ENCODE measurements around the gene TP53BP1.

The TP53BP1 gene

GRCh38 chr15:43520138-43520537, 27.2 kb upstream of the TP53BP1 start:
- no peak for DNase-seq (ENCODE audit: low read depth)

DNA sequence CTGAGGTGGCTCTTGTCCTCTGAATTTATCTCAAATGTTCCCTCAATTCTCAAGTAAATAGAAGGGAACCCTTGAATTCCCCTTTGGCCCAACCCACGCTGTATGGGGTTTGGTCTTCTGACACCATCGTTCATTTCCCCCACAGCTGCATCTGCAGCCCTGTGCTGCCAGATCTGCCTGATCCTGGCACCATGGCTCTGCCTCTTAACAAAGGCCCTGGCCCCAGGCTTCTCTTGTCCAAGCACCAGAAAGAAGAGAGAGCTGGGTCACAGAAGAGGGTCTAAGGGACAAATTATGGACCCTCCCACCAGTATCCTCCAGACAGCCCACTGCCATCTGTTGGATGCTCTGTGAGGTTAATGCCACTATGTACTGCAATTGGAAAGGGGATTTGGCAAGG, 26.2 kb upstream of the TP53BP1 start:
- no peak for DNase-seq (ENCODE audit: low read depth)

- DNase-seq (ENCODE audit: low read depth) = no peak
These were observed 25.3 kb upstream of the TP53BP1 start for GRCh38 chr15:43518197-43518761.

DNA sequence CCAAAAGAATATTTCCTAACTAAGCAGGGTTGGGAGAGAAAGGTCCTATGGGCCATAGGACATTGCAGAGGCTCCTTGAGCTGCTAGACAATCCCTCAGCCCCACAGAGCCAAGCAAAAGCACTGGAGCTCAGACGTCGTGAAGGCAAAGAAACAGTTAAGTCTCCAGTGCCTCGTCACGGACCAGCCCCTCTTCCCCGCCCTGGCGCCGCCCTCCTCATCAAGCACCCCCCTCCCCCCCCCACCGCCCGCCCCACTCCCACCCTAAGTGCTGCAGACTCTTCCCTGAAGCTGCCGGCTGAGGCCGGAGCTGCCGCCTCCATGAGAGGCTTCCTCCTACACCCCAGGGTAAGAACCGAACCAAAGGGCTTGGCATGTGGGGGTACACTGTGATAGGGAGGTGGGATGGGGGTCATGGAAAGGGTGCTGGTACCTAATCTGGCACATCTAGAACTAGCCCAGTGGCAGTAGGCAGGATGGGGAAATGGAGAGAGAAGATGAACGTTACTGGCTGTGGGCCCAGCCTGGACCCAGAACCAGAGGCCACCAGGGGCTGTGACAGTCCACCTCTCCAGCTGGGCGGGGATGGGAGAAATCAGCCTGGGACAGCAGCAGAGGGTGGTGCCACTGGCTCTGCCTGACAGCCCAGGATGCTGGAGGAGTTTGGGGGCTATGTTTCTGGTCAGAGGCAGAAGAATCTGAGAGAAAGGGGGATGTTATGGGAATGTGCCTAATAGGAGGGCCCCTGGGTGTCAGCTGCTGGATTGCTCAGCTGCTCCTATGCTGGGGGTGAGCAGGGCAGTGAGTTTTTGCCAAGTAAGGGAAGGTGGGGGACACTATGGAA, 24.6 kb upstream of the TP53BP1 start, which contains the start of gene MAP1A:
Gene MAP1A, plus strand, starts transcription at position 255 of the 843 bp plus-strand sequence. CDS start 3,866 bp downstream, outside the sequence.
- DNase-seq (ENCODE audit: low read depth) = no peak

DNA sequence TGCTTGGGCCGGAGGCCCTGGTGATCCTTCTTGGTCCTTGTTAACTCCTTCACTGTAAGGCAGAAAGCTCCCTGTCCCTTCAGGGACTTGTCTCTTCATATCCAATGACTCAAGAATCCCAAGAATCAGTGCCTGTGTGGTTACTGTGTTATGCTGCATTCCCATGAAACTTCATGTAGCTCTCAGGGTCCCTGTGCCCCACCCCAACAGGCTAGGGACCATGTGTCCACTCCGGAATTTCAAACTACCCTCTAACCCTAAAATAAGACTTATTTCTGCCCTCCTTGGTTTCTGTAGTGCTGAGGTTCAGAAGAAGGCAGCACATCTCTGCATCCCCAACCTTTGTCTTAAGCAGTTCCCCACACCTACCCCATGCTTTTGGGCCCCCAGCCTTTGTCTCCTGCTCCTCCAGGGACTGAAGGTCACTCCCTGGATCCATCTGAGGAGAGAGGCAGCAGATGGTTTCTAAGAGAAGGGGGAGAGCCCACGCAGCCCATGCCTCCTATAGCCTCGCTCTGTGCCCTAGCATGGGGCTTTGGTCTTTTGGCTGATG, 23.9 kb upstream of the TP53BP1 start:
- DNase-seq (ENCODE audit: low read depth) = no peak

GRCh38 chr15:43516185-43516584, 23.2 kb upstream of the TP53BP1 start:
- DNase-seq (ENCODE audit: low read depth) = no peak

- no peak for DNase-seq (ENCODE audit: low read depth)
These were observed 22.8 kb upstream of the TP53BP1 start for GRCh38 chr15:43515741-43516140.

- no peak for DNase-seq (ENCODE audit: low read depth)
These were observed 21.5 kb upstream of the TP53BP1 start for GRCh38 chr15:43514241-43515057.

DNA sequence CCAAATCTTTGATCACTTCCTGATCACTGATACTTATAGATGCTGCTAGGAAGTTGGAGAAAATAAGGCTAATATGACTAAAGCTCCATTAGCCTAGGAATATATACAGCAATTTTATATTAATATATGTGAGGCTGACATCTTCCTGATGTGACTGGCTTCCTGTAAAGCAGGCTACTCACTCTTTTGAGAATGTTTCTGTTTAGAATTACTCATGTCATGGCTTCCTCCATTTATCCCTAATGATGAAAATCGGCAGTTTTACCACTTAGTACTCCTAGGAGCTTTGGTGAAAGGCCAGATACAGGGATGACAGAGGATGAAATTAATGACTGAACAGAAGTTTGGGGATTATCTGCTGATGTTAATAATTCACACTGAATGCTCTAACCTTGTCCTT, 20.6 kb upstream of the TP53BP1 start:
- DNase-seq (ENCODE audit: low read depth) = no peak

GRCh38 chr15:43511012-43511885, 18.3 kb upstream of the TP53BP1 start:
- no peak for DNase-seq (ENCODE audit: low read depth)

GRCh38 chr15:43510200-43511011, 17.4 kb upstream of the TP53BP1 start:
- peak; percentile 86 for DNase-seq (ENCODE audit: low read depth)

DNA sequence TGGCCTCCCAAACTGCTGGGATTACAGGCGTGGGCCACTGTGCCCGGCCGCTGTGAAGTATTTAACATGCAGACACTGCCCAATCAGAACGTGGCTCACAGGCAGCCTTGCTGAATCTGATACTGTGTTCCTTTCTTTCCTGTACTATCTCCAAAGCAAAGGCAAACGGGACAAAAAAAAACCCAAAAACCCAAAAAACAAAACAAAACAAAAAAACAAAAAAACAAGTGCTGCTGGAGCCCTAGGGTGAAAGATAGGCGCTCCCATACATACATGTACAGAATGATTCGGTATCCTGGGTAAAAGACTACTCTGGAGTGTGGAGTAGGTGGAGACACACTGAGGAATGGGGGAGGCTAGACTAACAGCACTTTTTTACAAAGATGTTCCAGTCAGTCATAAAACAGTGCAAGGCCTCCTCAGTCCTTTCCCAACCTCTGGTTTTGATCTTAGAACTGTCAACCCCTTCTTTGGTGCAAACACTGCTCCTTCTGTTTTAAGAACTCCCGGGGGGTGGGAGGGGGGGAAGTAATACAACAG, 16.8 kb upstream of the TP53BP1 start:
- DNase-seq (ENCODE audit: low read depth) = no peak

DNA sequence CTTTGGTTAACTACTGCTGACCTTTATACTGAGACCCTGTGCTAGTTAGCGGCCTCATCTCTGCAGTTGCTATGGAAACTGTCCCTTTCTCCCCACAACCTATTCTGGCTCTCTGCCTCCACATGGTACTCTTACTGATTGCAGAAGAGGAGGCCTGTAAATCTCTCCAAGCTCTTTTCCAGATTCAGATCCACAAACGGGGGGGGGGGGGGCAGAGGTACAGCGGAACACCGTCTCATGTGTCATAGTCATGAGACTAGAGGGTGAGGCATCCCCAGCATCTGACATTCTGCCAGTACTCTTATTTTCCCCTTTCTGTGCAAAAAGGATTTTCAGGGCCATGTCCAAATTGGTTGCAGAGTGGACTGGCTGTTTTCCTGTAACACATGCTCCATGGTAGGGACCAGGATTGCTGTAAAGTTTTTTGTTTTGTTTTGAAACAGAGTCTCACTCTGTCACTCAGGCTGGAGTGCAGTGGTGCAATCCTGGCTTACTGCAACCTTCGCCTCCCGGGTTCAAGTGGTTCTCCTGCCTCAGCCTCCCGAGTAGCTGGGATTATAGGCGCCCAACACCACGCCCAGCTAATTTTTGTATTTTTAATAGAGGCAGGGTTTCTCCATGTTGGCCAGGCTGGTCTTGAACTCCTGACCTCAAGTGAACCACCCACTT, 16.2 kb upstream of the TP53BP1 start:
- DNase-seq (ENCODE audit: low read depth) = no peak

- no peak for DNase-seq (ENCODE audit: low read depth)
These were observed 15.5 kb upstream of the TP53BP1 start for GRCh38 chr15:43508421-43508820.

DNA sequence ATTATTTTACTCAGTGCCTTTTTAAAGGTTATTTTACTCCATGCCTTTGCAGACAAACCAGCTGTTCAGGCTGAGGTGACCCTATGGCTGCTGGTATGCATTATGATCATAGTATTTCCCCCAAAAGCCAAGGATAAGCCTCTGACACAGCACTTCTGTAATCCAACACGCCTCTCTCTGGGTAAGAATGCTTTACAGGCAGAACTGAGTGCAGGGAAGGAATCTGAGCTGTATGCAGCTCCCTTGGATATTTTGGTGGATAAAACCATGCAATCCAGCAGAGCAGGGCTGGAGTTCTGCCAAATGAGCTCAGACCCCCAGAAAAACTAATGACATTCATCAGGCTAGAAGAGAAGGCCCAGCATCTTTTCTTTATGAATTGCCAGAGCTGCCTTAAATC, 12.8 kb upstream of the TP53BP1 start:
- no peak for DNase-seq (ENCODE audit: low read depth)

GRCh38 chr15:43499635-43500034, 6.7 kb upstream of the TP53BP1 start:
- no peak for DNase-seq (ENCODE audit: low read depth)

GRCh38 chr15:43498990-43499389, 6.0 kb upstream of the TP53BP1 start:
- no peak for DNase-seq (ENCODE audit: low read depth)

DNA sequence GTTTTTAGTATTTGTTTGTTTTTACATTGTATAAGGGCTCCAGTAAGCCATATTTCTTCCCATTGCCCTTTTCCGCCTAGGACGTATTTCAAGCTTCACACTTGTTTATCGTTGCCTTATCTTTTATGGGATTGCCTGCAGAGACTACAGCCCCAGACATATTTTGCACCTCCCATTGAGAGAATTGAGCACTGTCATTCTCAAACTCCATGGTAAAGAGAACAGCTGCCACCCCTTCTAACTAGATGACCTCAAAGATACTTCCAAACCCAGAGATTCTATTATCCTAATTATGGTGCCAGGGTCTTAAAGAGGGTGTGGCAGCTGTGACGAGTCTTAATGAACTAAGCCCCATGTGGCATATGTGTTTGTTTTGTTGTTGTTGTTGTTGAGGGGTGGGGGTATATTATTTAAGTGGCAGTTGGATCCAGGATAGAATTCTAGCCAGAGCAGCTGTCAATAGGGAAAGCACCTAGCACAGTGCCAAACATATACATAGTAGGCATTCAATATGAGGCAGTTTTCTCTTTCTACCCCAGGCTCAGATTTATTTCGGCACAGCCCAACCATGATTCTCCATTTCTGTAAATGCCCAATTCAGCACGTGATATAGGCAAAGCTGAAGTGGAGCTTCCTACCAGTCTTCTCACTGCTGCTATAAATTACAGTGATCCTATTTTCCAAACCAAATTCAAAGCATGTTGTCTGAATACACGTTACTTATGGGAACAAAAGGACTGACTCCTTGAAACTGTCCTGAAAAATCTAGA, 932 bp upstream of the TP53BP1 start:
- DNase-seq (ENCODE audit: low read depth) = no peak

DNA sequence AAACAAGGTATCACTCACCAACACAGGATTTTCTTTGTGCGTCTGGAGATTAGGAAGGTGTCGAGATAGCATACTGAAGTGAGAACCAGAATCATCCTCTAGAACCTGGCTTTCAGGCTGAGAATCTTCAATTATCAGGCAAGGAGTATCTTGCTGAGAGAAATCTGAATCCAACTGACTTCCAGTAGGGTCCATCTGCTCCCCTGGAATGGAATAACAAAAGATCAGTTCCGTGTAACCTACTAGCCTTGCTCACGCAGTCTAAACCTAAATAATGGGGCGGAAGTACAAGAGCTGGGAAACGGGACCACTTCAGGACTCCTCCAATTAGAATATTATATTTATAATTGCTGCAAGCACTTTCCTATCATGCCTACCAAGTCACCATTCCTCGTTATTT, 690 bp downstream of the TP53BP1 start:
- no peak for DNase-seq (ENCODE audit: low read depth)
